HEK293 (cell line): Measurements from ENCODE around the gene TMEM250.

Experiments used
- CTCF ChIA-PET: fragments of 350-600 bp; formaldehyde crosslinking; extraction: SDS; loops from one replicate; lab custom pipeline; 2021; ENCODE audit warnings: antibody characterized with exemption; lab: Yijun Ruan, JAX
- POLR2A ChIA-PET: fragments of 300-600 bp; formaldehyde crosslinking; extraction: SDS; loops from one replicate; lab custom pipeline; 2020; ENCODE audit warnings: antibody characterized with exemption, inconsistent platforms; lab: Yijun Ruan, JAX
- H3K27ac ChIP-seq: fragments of 200-500 bp; sonication (Bioruptor generic); 2 replicates; pipeline ENCODE4 v1.5.1; 2014; ENCODE audit warnings: low read depth, low read length, control low read depth, inconsistent platforms; ENCODE audit errors: extremely low read depth
- H3K36me3 ChIP-seq, 2 experiments: fragments of 200-500 bp in 1 of 2; sonication (Bioruptor generic) in 1 of 2; 1 replicate in 1 of 2; 2 replicates in 1 of 2; pipeline ENCODE4 v1.5.1; 2014 to 2017; ENCODE audit warnings: inconsistent platforms in 2 of 2, low read length in 2 of 2; ENCODE audit not compliant: control insufficient read depth in 2 of 2, insufficient read depth in 1 of 2
- H3K4me1 ChIP-seq: fragments of 200-500 bp; sonication (Bioruptor generic); 2 replicates; pipeline ENCODE4 v1.5.1; 2014; ENCODE audit warnings: mild to moderate bottlenecking, low read length, inconsistent platforms; ENCODE audit not compliant: control insufficient read depth, insufficient read depth
- H3K4me3 ChIP-seq: 2 replicates; pipeline ENCODE4 v1.5.1; 2011; ENCODE audit warnings: low read depth, mild to moderate bottlenecking, control low read depth, low read length, moderate library complexity
- H3K9me3 ChIP-seq: fragments of 200-500 bp; sonication (Bioruptor generic); 2 replicates; pipeline ENCODE4 v1.5.1; 2014; ENCODE audit warnings: low read depth, low read length, inconsistent platforms; ENCODE audit not compliant: control insufficient read depth, insufficient read depth
- IKZF3 ChIP-seq: fragments of 450-650 bp; IDR thresholded peaks from 2 replicates; pipeline ENCODE4 v1.5.0; 2018; ENCODE audit warnings: missing biosample characterization, mild to moderate bottlenecking, missing genetic modification characterization, moderate library complexity
- SETDB1 ChIP-seq: IDR thresholded peaks from one replicate; pipeline ENCODE4 v1.6.1; 2017; ENCODE audit warnings: mild to moderate bottlenecking, low read length, moderate library complexity, mixed read lengths; ENCODE audit not compliant: insufficient read length
- ZFHX2 ChIP-seq: fragments of 450-650 bp; formaldehyde crosslinking; conservative IDR thresholded peaks from 2 replicates; pipeline ENCODE4 v1.5.1; 2016; ENCODE audit warnings: missing biosample characterization, missing genetic modification characterization
- ZIC2 ChIP-seq: fragments of 450-650 bp; formaldehyde crosslinking; IDR thresholded peaks from 2 replicates; pipeline ENCODE4 v1.5.1; 2016; ENCODE audit warnings: missing biosample characterization, missing genetic modification characterization
- ZNF121 ChIP-seq: fragments of 450-650 bp; formaldehyde crosslinking; IDR thresholded peaks from 2 replicates; pipeline ENCODE4 v1.5.1; 2016; ENCODE audit warnings: missing biosample characterization, missing genetic modification characterization
- ZNF302 ChIP-seq: fragments of 450-650 bp; formaldehyde crosslinking; IDR thresholded peaks from 2 replicates; pipeline ENCODE4 v1.5.1; 2016; ENCODE audit warnings: missing biosample characterization, missing genetic modification characterization, low read depth
- ZNF433 ChIP-seq: fragments of 450-650 bp; formaldehyde crosslinking; IDR thresholded peaks from 2 replicates; pipeline ENCODE4 v1.5.1; 2016; ENCODE audit warnings: missing biosample characterization, missing genetic modification characterization, low read depth
- ZNF560 ChIP-seq: fragments of 450-650 bp; formaldehyde crosslinking; IDR thresholded peaks from 2 replicates; pipeline ENCODE4 v1.5.1; 2017; ENCODE audit warnings: missing biosample characterization, missing genetic modification characterization, borderline replicate concordance
- ZNF777 ChIP-seq: fragments of 450-650 bp; formaldehyde crosslinking; IDR thresholded peaks from 2 replicates; pipeline ENCODE4 v1.5.1; 2017; ENCODE audit warnings: missing biosample characterization, missing genetic modification characterization, borderline replicate concordance
- TF ChIP-seq, protein P1 (sequence below): fragments of 450-650 bp; formaldehyde crosslinking; IDR thresholded peaks from 2 replicates; pipeline ENCODE4 v1.5.1; 2016; ENCODE audit warnings: missing biosample characterization, missing genetic modification characterization
- TF ChIP-seq, protein P2 (sequence below): fragments of 450-650 bp; formaldehyde crosslinking; IDR thresholded peaks from 2 replicates; pipeline ENCODE4 v1.5.1; 2017; ENCODE audit warnings: missing biosample characterization, missing genetic modification characterization

Gene TMEM250

DNA sequence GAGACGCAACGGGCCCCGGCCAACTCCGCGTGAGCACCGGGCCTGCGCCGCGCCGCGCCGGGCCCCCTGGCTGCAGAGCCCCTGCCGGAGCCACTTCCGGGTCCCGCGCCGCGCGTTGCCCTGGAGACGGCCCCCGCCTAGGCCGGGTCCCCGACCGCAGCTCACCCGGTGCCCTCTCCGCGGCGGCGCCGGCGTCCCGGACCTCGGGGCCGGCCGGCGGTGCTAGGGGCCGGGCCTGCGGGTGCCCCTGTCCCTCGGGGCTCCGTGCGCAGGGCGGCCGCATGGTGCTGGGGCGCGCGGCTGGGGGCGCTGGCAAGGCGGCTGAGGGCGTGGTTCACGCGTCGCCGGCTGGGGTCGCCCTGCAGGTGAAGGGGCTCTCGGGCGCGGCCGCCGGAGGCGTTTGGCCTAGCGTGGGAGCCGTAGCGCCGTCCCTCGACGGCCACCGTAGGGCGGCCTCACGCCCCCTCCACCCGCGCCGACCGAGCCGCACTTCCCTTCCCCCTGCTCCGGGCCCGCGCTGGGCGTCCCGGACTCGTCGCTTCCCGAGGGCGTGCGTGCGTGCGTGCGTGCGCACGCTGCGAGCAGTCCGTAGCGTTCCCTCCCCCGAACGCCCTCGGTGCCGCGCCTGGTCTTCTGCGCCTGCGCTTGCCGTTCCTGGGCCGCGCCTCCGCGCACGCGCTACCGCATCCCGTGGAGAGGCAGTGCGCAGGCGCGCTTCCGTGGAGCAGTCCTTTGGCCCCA is at the start of gene TMEM250 (continued):
- TF ChIP-seq ZNF777 (no peak), ZNF433 (tag by site-specific recombination) (no peak), IKZF3 (tag by site-specific recombination) (peak; percentile 64)
- TF ChIP-seq, all 188 proteins: peak for 36

GRCh38 chr9:136163248-136163850 is 44.7 kb upstream of the TMEM250 start:
- Histone ChIP-seq H3K4me1 (no peaks in the 10 kb centered on the region), H3K9me3 (no peaks in the 10 kb centered on the region), H3K27ac (no peak overlapping the region), H3K4me3 (no peak overlapping the region), H3K36me3 (no peaks in the 10 kb centered on the region)
- ChIA-PET CTCF (interaction anchor here (0.6 kb wide), 2 partner anchors 866 to 885 kb away, joined by 3 to 5 read pairs; no protein-coding TSS in a partner anchor), POLR2A (no interaction called here)
- peak; percentile 56 for TF ChIP-seq SETDB1
- no peak for TF ChIP-seq ZNF560 (tag by site-specific recombination)
- TF ChIP-seq ZNF121 = peak; percentile 52; the same call in 1 of the 2 replicates
- TF ChIP-seq, protein P1, sequence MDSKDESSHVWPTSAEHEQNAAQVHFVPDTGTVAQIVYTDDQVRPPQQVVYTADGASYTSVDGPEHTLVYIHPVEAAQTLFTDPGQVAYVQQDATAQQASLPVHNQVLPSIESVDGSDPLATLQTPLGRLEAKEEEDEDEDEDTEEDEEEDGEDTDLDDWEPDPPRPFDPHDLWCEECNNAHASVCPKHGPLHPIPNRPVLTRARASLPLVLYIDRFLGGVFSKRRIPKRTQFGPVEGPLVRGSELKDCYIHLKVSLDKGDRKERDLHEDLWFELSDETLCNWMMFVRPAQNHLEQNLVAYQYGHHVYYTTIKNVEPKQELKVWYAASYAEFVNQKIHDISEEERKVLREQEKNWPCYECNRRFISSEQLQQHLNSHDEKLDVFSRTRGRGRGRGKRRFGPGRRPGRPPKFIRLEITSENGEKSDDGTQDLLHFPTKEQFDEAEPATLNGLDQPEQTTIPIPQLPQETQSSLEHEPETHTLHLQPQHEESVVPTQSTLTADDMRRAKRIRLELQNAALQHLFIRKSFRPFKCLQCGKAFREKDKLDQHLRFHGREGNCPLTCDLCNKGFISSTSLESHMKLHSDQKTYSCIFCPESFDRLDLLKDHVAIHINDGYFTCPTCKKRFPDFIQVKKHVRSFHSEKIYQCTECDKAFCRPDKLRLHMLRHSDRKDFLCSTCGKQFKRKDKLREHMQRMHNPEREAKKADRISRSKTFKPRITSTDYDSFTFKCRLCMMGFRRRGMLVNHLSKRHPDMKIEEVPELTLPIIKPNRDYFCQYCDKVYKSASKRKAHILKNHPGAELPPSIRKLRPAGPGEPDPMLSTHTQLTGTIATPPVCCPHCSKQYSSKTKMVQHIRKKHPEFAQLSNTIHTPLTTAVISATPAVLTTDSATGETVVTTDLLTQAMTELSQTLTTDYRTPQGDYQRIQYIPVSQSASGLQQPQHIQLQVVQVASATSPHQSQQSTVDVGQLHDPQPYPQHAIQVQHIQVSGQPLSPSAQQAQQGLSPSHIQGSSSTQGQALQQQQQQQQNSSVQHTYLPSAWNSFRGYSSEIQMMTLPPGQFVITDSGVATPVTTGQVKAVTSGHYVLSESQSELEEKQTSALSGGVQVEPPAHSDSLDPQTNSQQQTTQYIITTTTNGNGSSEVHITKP = 0 out of 2 replicates have a peak, but pooled peaks have one; percentile 15

DNA sequence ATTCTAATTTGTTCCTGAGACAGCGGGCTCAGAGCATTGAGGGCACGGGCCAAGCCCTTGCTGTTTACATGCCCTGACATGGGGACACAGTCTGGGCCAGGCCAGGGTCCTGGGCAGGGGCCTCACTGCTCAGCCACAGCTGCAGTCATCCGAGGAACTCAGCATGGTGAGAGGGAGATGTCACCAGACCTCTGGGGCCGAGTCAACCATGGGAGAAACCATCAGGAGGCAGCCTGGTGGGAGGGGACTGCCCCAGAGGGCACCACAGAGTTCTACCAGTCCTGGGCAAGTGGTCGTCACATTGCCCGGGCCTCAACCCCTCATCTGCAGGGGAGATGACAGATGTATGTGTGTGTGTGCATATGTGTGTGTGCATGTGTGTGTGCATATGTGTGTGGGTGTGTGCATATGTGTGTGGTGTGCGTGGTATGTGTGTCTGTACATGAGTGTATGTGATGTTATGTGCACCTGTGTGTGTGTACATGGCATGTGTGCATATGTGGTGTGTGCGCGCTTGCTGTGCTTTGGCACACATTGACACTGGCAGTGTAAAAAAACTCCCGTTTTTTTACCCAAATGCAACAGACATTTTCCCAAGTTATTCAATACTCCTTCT is 42.4 kb upstream of the TMEM250 start:
- POLR2A ChIA-PET = no interaction called here
- CTCF ChIA-PET = interaction anchor here (4.7 kb wide), 1 partner anchor 9 kb away, joined by 31 read pairs; no protein-coding TSS in a partner anchor
- no peaks in the 10 kb centered on the region for H3K36me3 ChIP-seq
- no peaks in the 10 kb centered on the region for H3K4me1 ChIP-seq
- H3K9me3 ChIP-seq = no peaks in the 10 kb centered on the region
- H3K27ac ChIP-seq = no peak overlapping the region
- no peak overlapping the region for H3K4me3 ChIP-seq
- TF ChIP-seq ZIC2 (peak; percentile 64; the same call in 1 of the 2 replicates), ZNF302 (tag by site-specific recombination) (no peak), ZFHX2 (tag by site-specific recombination) (peak; percentile 40; the same call in 1 of the 2 replicates)
- TF ChIP-seq, protein P2, sequence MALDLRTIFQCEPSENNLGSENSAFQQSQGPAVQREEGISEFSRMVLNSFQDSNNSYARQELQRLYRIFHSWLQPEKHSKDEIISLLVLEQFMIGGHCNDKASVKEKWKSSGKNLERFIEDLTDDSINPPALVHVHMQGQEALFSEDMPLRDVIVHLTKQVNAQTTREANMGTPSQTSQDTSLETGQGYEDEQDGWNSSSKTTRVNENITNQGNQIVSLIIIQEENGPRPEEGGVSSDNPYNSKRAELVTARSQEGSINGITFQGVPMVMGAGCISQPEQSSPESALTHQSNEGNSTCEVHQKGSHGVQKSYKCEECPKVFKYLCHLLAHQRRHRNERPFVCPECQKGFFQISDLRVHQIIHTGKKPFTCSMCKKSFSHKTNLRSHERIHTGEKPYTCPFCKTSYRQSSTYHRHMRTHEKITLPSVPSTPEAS (tag by site-specific recombination) = peak; percentile 90
- TF ChIP-seq, protein P1 = peak; percentile 72
